Kidney (tissue), 14 donors: ENCODE data around the gene FMO1. TPM values are rescaled to one million over a fixed set of nuclear protein-coding genes. Genes with fewer than 3 reads are reported as not detected.

ENCODE experiments used
- DNase-seq, 5 donors: peaks; one replicate each; pipeline ENCODE4 v3.0.0-alpha.2; 2013 to 2020
- FAIRE-seq: peaks from 2 replicates; lab custom pipeline; 2012; peaks lifted over from hg19 to GRCh38; lab: Jason Lieb, UNC
- H3K27ac ChIP-seq, 2 donors: one replicate each; pipeline ENCODE4 v1.7.0; 2013; ENCODE audit warnings: low read depth in 2 of 2, low read length in 2 of 2, inconsistent platforms in 1 of 2
- H3K27me3 ChIP-seq: one replicate; pipeline ENCODE4 v1.7.1; 2013; ENCODE audit warnings: low read length, inconsistent platforms; ENCODE audit not compliant: control insufficient read depth, insufficient read depth
- H3K36me3 ChIP-seq, 3 donors: one replicate each; pipeline versions ENCODE4 v1.7.0 to v1.7.1; 2013; ENCODE audit warnings: low read length in 3 of 3, control low read depth in 1 of 3, inconsistent platforms in 1 of 3; ENCODE audit not compliant: insufficient read depth in 3 of 3, control insufficient read depth in 2 of 3
- H3K4me1 ChIP-seq, 3 donors: one replicate each; pipeline versions ENCODE4 v1.7.0 to v1.7.1; 2013; ENCODE audit warnings: low read length in 3 of 3, inconsistent platforms in 1 of 3, low read depth in 1 of 3; ENCODE audit not compliant: control insufficient read depth in 2 of 3, insufficient read depth in 2 of 3
- H3K4me3 ChIP-seq, 3 donors: one replicate each; pipeline versions ENCODE4 v1.7.0 to v1.8.1; 2013; ENCODE audit warnings: low read length in 3 of 3, control low read depth in 1 of 3, inconsistent platforms in 1 of 3
- H3K9ac ChIP-seq, 3 donors: one replicate each; pipeline versions ENCODE4 v1.7.0 to v1.7.1; 2013; ENCODE audit warnings: low read length in 3 of 3, control low read depth in 1 of 3, inconsistent platforms in 1 of 3
- H3K9me3 ChIP-seq, 3 donors: one replicate each; pipeline versions ENCODE4 v1.7.0 to v1.7.1; 2013; ENCODE audit warnings: low read length in 3 of 3, control low read depth in 1 of 3, inconsistent platforms in 1 of 3; ENCODE audit not compliant: control insufficient read depth in 2 of 3, insufficient read depth in 1 of 3
- CTCF ChIP-seq: IDR thresholded peaks from 3 replicates; pipeline ENCODE4 v1.5.1; 2012; ENCODE audit warnings: mild to moderate bottlenecking, moderate library complexity, borderline replicate concordance; ENCODE audit not compliant: insufficient read depth; ENCODE audit errors: extremely low read depth
- intact Hi-C: fragments of 100-400 bp; cut with DNase I; formaldehyde crosslinking; loops from one replicate; pipeline ENCODE4 v1.11.1; 2022
- polyA plus RNA-seq: library from polyadenylated mRNA; stranded (reverse); fragments of 350-450 nt; fragmentation: Illumina TruSeq; extraction: RNeasy Lipid Tissue Mini Kit (QIAGEN cat#74804); gene quantifications from one replicate; pipeline ENCODE4 v1.2.3, GENCODE V29; 2014; ENCODE audit warnings: low read depth, low replicate concordance; ENCODE audit not compliant: insufficient read depth
- total RNA-seq: library from RNA; stranded (reverse); fragmentation: NEBNext Ultra II Directional; extraction: Animal tissue kit (Norgen Biotek cat#: 25700); gene quantifications from one replicate; pipeline ENCODE4 v1.2.1, GENCODE V29; 2021
- donor health status: control.
- donor health status: control.
- donor health status: control.
- donor health status: control.
- donor health status: control.
- donor health status: DM: yes; HTN: yes; CAD: no.
- donor health status: Normal renal cell carcinoma (clear cell type).

The FMO1 gene
- total and polyA plus RNA-seq, 2 donors from 2014 or later: 16.5 to 116 TPM

GRCh38 chr1:171247501-171247900 is 793 bp upstream of the FMO1 start:
- Histone ChIP-seq H3K36me3 (no peaks in the 10 kb centered on the region), H3K4me1 (peaks cover 0 to 4% (median 0%) of the 10 kb centered on the region in 3 donors), H3K4me3 (no peak overlapping the region), H3K9me3 (no peaks in the 10 kb centered on the region), H3K27me3 (no peaks in the 10 kb centered on the region), H3K9ac (peak overlapping the region in 1 of 3 donors; percentile 0), H3K27ac (peak overlapping the region in 1 of 2 donors; percentile 52)
- DNase-seq (no peak), FAIRE-seq (no peak)
- intact Hi-C loops: no loop called here
- TF ChIP-seq CTCF: no peak

GRCh38 chr1:171248841-171249240 is 547 bp downstream of the FMO1 start:
- no peaks in the 10 kb centered on the region for H3K9me3 ChIP-seq
- DNase-seq: no peak
- intact Hi-C loops: no loop called here

GRCh38 chr1:171250263-171250662 is 2.0 kb downstream of the FMO1 start:
- Histone ChIP-seq H3K9me3 (no peaks in the 10 kb centered on the region), H3K27me3 (no peaks in the 10 kb centered on the region), H3K27ac (no peak overlapping the region), H3K4me3 (peak overlapping the region; percentile 42 to 71 (median 44)), H3K9ac (no peak overlapping the region), H3K4me1 (peaks cover 0 to 4% (median 0%) of the 10 kb centered on the region in 3 donors), H3K36me3 (no peaks in the 10 kb centered on the region)
- FAIRE-seq (no peak), DNase-seq (no peak)
- intact Hi-C loops: no loop called here
- no peak for TF ChIP-seq CTCF

More at GRCh38 chr1:171248841-171249240, 547 bp downstream of the FMO1 start:
- H3K4me1 ChIP-seq: peaks cover 0 to 4% (median 0%) of the 10 kb centered on the region in 3 donors
- H3K27me3 ChIP-seq: no peaks in the 10 kb centered on the region
- no peak for FAIRE-seq
- H3K27ac ChIP-seq: peak overlapping the region; percentile 30 to 62
- no peak for TF ChIP-seq CTCF
- H3K4me3 ChIP-seq: peak overlapping the region; percentile 60 to 71 (median 69)
- H3K36me3 ChIP-seq: no peaks in the 10 kb centered on the region
- peak overlapping the region in 2 of 3 donors; percentile 2 to 66 for H3K9ac ChIP-seq
